Fibroblast of pulmonary artery (primary cell): Measurements from ENCODE around the gene MARF1.
"Not testable (repeated sequence)": the region's sequence is repeated elsewhere in the genome, so short reads cannot be mapped to it uniquely, and the experiment has no call there.

Experiments used
- DNase-seq: peaks from one replicate; pipeline ENCODE4 v3.0.0-alpha.2; 2010; ENCODE audit warnings: low read depth
- H3K4me3 ChIP-seq: replicated peaks from 2 replicates; pipeline ENCODE4 v1.5.1; 2011; ENCODE audit warnings: low read depth, mild to moderate bottlenecking, control low read depth, low read length, moderate library complexity
- CTCF ChIP-seq: IDR thresholded peaks from 2 replicates; pipeline ENCODE4 v1.5.1; 2011; ENCODE audit warnings: mild to moderate bottlenecking, control low read depth, low read length, inconsistent platforms; ENCODE audit errors: missing control alignments

Gene MARF1

GRCh38 chr16:15643048-15643945, at the start of gene MARF1:
Gene MARF1, minus strand, starts transcription at chr16:15643154. Its CDS starts 3,921 bp downstream, at chr16:15639233.
- peak; percentile 95 for DNase-seq
- peak; percentile 62 for TF ChIP-seq CTCF
- H3K4me3 ChIP-seq, result peak within 1 kb of the TSS; percentile 81

GRCh38 chr16:15692508-15692907, 49.6 kb upstream of the MARF1 start:
- DNase-seq, H3K4me3 ChIP-seq: not testable (repeated sequence)

- H3K4me3 ChIP-seq, result no peak overlapping the region
- DNase-seq, result no peak
- no peak for TF ChIP-seq CTCF
Observed at GRCh38 chr16:15691046-15691445, 48.1 kb upstream of the MARF1 start.

- DNase-seq, result no peak
- H3K4me3 ChIP-seq, result no peak overlapping the region
- TF ChIP-seq CTCF, result no peak
Observed at GRCh38 chr16:15690296-15690695, 47.3 kb upstream of the MARF1 start.

GRCh38 chr16:15689290-15689689, 46.3 kb upstream of the MARF1 start:
- no peak for TF ChIP-seq CTCF
- DNase-seq, result no peak
- no peak overlapping the region for H3K4me3 ChIP-seq

GRCh38 chr16:15686287-15686686, 43.3 kb upstream of the MARF1 start:
- no peak for TF ChIP-seq CTCF
- DNase-seq, result no peak
- no peak overlapping the region for H3K4me3 ChIP-seq

GRCh38 chr16:15682105-15682570, 39.2 kb upstream of the MARF1 start:
- peak; percentile 66 for TF ChIP-seq CTCF
- DNase-seq, result peak; percentile 83
- H3K4me3 ChIP-seq, result no peak overlapping the region
